Stimulated activated effector memory CD8-positive, alpha-beta T cell treated with anti-CD3 and anti-CD28 coated beads, Interleukin-12 subunit alpha, Interleukin-12 subunit beta, amount 100 ng/mL, for 72 hours (primary cell): ENCODE measurements around the gene SPATA3.

Source experiments
- ATAC-seq: fragments of 150-1000 bp; cut with Tn5 transposase; 2 replicates; pipeline ENCODE4 v1.10.0; 2021
- DNase-seq, 2 donors: peaks; one replicate each; pipeline ENCODE4 v3.0.0; 2021 to 2022; ENCODE audit warnings: low spot score in 2 of 2
- H3K27ac Mint-ChIP-seq: one replicate; pipeline ENCODE4 v1.8.0; 2022; ENCODE audit warnings: mild to moderate bottlenecking, mixed read lengths
- H3K36me3 Mint-ChIP-seq: one replicate; pipeline ENCODE4 v1.8.0; 2022; ENCODE audit warnings: mild to moderate bottlenecking, mixed read lengths
- H3K4me1 Mint-ChIP-seq: one replicate; pipeline ENCODE4 v1.8.0; 2022; ENCODE audit warnings: mixed read lengths
- H3K4me3 Mint-ChIP-seq: one replicate; pipeline ENCODE4 v1.8.0; 2022; ENCODE audit warnings: mild to moderate bottlenecking, mixed read lengths
- H3K9me3 Mint-ChIP-seq: one replicate; pipeline ENCODE4 v1.8.0; 2022; ENCODE audit warnings: mixed read lengths

Gene SPATA3

DNA sequence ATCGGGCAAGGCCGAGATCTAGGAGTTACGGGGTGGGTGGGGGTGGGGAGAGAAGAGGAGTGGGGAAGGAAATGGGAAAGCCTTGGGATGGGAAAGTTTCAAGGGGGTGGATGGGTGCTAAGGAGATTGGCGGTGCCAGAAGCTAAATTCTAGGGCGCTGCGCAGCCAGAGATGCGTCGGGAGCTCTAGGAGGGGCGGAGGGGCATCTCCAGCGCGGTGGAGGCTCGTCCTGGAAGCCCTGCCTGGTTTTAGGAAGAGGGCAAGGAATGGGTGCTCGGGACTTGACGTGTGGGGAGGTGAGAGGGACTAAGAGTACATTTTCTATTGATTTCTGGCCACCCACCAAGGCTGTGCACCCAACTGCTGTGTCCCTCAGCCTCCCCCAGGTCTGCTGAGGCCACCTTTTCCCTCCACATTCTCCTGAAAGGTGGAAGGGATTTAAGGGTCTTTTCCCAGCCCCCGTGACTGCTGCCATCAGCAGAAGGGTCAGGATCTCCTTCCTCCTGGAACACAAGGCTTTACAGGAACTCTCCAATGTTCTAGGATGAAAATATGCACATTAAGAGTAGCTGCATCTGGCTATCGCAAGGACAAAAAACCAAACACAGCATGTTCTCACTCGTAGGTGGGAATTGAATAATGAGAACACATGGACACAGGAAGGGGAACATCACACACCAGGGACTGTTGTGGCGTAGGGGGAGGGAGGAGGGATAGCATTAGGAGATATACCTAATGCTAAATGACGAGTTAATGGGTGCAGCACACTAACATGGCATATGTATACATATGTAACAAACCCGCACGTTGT, 42.8 kb downstream of the SPATA3 start:
- DNase-seq (no peak), ATAC-seq (no peak)
- Mint-ChIP-seq H3K4me1 (peaks cover 9% of the 10 kb centered on the region), H3K9me3 (no peaks in the 10 kb centered on the region), H3K27ac (no peak overlapping the region), H3K36me3 (no peaks in the 10 kb centered on the region), H3K4me3 (peak overlapping the region; percentile 57)

DNA sequence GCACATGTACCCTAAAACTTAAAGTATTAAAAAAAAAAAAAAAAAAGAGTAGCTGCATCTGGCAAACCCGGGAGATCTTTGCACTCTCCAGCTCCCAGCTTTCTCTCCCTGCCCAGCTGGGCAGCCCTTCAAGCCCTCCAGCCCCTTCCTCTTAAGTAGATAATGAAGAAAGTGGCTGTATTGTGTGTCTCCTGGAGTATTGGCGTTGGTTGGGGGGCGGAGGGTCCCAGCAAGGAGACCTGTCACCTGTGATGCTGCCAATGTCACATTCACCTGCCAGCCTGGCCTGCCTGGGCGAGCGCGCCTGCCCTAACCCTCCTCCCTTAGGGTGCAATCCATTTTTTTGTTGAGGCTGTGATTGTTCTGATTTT, 43.4 kb downstream of the SPATA3 start:
- H3K36me3 Mint-ChIP-seq = no peaks in the 10 kb centered on the region
- no peak for ATAC-seq
- no peak overlapping the region for H3K4me3 Mint-ChIP-seq

DNA sequence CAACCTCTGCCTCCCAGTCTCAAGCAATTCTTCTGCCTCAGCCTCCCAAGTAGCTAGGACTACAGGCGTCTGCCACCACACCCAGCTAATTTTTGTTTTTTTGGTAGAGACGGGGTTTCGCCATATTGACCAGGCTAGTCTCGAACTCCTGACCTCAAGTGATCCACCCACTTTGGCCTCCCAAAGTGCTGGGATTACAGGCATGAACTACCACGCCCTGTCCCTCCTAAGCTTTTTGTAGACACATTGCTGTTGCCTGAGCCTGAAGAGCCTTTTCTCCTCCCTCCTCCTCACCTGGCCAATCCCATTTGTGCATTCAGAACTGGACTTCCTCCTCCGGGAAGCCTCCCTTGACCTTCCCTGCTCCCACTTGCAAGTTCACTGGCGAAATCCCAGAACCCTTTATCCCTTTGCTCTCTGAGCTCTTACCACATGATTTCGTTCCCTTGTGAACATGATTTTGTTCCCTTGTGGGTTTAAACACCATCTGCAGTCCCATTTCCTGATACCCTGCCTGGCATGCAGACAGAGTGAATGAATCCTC, 44.0 kb downstream of the SPATA3 start:
- Mint-ChIP-seq H3K36me3 (no peaks in the 10 kb centered on the region), H3K4me3 (no peak overlapping the region), H3K27ac (no peak overlapping the region), H3K9me3 (no peaks in the 10 kb centered on the region), H3K4me1 (peaks cover 9% of the 10 kb centered on the region)
- DNase-seq (no peak), ATAC-seq (no peak)

More for the DNA sequence above, 43.4 kb downstream of the SPATA3 start:
- H3K4me1 Mint-ChIP-seq = peaks cover 9% of the 10 kb centered on the region
- no peak overlapping the region for H3K27ac Mint-ChIP-seq
- DNase-seq = no peak
- no peaks in the 10 kb centered on the region for H3K9me3 Mint-ChIP-seq

DNA sequence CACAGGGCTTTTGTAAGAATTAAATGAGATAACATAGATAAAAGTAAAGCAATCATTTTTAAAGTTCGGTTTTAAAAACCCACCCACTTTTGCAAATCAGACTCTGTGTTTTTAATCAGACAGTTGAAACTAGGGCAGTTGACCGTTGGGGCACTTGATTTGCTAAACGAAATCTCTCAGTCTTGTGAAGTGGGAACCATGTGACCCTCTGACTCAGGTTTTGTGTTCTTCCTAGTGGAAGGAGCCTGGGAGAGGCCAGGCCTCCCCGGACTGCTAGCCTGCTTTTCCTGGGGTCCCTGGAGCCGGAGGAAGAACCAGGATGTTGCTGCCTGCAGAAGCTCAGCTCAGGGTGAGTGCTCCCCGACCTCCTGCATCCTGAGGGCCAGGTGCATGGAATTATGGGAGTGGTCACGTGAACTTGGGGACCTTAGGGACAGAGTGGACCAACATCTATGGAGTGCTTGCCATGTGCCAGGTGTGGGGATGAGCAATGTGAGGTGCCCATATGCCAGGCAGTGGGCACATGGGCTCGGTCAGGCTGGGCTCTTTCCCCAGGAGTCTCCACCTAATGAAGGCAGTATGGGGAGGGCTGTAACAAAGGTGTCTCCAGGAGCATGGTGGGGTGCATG, 45.3 kb downstream of the SPATA3 start:
- Mint-ChIP-seq H3K27ac (no peak overlapping the region), H3K4me3 (no peak overlapping the region), H3K36me3 (no peaks in the 10 kb centered on the region), H3K9me3 (no peaks in the 10 kb centered on the region), H3K4me1 (peaks cover 9% of the 10 kb centered on the region)
- DNase-seq = no peak
- no peak for ATAC-seq

DNA sequence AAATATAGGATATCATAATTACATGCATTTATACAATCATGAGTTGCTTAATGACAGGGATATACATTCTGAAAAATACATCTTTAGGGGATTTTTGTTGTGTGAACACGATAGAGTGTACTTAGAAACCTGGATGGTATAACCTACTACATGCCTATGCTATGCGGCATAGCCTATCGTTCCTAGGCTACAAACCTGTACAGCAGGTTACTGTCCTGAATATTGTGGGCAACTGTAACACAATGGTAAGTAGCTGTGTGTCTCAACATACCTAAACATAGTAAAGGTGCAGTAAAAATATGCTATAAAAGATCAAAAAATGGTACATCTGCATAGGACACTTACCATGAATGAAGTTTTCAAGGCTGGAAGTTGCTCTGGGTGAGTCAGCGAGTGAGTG, 47.9 kb downstream of the SPATA3 start:
- no peak overlapping the region for H3K4me3 Mint-ChIP-seq
- no peak for DNase-seq
- peaks cover under 1% of the 10 kb centered on the region for H3K4me1 Mint-ChIP-seq
- ATAC-seq = no peak
- H3K36me3 Mint-ChIP-seq = no peaks in the 10 kb centered on the region
- no peaks in the 10 kb centered on the region for H3K9me3 Mint-ChIP-seq
- H3K27ac Mint-ChIP-seq = no peak overlapping the region

DNA sequence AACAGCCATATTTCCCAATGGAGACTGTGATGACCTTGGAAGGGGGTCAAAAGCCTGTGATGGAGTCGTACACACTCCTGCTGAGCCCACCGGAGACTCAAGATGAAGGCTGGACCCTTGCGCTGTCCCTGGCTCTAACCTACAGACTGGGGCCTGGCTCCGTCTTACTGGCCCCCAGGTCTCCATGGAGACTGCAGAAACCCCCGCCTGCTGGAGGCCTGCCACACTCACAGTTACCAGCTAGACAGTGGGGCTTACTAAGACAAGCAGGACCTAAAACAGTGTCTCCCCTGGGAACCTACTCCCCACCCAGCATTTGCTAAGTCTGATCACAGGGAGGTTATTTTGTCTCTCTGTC, 51.0 kb downstream of the SPATA3 start:
- H3K4me1 Mint-ChIP-seq = no peaks in the 10 kb centered on the region
- no peak overlapping the region for H3K27ac Mint-ChIP-seq
- H3K36me3 Mint-ChIP-seq = no peaks in the 10 kb centered on the region
- ATAC-seq (no peak), DNase-seq (no peak)
- H3K4me3 Mint-ChIP-seq = no peak overlapping the region
- no peaks in the 10 kb centered on the region for H3K9me3 Mint-ChIP-seq

DNA sequence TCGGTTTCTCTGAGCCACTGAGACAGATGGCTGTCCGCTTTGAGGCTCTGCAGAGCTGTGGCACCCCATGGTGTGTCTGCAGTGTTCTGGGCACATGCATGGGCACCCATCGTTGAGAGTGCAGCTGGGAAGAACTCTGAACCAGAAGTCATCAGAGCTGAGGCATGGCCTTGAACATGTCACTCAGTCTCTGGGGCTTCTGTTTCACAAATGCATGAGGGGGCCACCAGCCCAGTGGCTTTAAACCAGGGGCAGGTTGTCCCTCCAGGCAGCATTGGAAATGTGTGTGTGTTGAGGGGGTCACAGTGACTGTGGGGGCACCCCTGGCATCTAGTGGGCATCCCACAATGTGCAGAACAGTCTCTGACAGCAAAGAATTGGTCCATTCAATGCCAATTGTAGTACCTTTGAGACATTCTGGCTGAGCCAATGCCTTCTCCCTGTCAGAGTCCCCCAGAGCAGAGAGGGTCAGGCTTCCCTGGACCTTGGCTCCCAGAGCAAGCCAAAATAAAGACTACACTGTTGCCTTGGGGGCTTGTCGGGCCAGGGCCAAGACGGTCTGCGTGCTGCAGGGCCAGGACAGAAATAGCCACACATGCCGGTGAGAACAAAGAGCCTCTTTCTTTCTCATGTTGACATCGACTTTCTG, 51.5 kb downstream of the SPATA3 start:
- Mint-ChIP-seq H3K4me1 (peaks cover 3% of the 10 kb centered on the region), H3K9me3 (no peaks in the 10 kb centered on the region), H3K27ac (no peak overlapping the region), H3K4me3 (no peak overlapping the region), H3K36me3 (no peaks in the 10 kb centered on the region)
- no peak for DNase-seq
- no peak for ATAC-seq

DNA sequence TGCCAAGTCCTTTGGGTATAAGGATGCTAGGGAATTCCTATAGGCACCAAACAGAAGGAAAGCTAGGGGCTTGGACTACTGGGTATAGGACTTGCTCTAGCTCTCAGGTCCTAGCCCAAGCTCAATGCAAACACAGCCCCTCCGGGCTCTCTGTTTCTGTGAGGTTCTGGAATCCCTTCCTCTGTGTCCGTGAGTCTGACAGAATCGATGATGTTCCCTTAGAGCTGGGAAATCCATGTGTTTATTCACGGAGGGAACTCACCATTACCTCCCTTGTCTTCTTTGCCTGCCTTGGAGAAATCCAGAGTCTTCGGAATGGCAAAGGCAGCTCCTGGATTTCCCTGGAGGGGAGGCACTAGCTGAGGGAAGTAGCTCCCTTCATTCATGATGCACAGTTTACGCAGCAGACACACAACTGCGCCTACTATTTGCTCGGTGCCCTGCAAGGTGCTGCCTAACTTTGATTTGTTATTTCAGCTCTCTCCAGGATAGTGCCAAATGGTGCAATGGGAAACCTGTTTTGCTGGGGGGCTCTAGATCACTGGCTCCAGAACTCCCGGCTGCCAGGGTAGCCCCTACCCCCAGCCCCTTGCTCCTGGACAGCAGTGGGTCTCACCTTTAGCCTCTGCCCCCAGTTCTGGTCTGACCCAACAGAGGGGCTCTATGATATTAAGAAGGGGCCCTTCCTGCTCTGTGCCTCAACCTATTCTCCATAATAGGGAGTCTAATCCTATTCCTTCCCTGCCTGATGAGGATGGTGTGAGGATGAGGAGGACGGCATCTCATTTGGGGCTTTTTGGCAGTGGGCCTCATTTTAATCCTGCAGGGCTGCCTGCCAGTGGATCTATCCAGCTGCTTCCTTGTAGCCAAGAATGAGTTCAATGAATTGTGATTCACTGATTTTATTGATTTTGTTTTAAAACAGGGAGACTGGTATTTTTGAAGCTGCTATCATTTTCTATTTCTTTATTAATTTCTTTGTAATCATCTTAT, 52.3 kb downstream of the SPATA3 start:
- Mint-ChIP-seq H3K27ac (no peak overlapping the region), H3K9me3 (no peaks in the 10 kb centered on the region), H3K36me3 (no peaks in the 10 kb centered on the region), H3K4me1 (peaks cover 12% of the 10 kb centered on the region), H3K4me3 (no peak overlapping the region)
- no peak for ATAC-seq
- no peak for DNase-seq

DNA sequence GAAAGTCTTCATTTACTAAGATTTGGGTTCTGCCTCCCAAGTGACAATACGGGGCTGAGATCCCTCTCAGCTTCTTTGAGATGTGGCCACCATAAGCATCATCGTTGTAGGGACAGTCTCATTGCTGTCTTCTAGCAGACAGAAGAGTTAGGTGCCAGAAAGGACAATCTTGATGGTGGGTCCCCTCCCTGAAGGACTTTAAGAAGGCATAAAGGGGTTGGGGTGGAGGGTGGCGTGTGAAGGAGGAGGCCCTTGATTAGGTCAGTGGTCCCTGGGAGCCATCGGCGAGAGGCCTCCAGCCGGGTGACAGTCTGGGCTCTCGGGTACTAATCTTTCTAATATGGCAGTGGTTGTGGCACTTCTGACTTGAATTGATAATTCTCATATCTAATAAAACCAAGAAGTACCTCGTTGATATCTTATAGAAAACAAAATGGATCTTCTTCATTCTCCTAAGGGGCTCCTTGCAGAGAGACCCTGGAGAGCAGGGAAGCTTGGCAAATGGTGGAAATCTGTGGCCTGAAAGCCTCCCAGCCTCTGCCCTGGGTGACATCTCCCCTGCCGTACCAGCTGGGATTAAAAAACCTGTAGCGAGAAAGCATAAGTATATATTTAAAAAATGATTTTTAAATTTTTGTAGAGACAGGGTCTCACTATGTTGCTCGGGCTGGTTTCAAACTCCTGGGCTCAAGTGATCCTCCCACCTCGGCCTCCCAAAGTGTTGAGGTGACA, 53.5 kb downstream of the SPATA3 start:
- no peak for DNase-seq
- H3K4me3 Mint-ChIP-seq = no peak overlapping the region
- no peak overlapping the region for H3K27ac Mint-ChIP-seq
- no peaks in the 10 kb centered on the region for H3K9me3 Mint-ChIP-seq
- no peak for ATAC-seq
- H3K36me3 Mint-ChIP-seq = no peaks in the 10 kb centered on the region
- peaks cover 24% of the 10 kb centered on the region for H3K4me1 Mint-ChIP-seq

DNA sequence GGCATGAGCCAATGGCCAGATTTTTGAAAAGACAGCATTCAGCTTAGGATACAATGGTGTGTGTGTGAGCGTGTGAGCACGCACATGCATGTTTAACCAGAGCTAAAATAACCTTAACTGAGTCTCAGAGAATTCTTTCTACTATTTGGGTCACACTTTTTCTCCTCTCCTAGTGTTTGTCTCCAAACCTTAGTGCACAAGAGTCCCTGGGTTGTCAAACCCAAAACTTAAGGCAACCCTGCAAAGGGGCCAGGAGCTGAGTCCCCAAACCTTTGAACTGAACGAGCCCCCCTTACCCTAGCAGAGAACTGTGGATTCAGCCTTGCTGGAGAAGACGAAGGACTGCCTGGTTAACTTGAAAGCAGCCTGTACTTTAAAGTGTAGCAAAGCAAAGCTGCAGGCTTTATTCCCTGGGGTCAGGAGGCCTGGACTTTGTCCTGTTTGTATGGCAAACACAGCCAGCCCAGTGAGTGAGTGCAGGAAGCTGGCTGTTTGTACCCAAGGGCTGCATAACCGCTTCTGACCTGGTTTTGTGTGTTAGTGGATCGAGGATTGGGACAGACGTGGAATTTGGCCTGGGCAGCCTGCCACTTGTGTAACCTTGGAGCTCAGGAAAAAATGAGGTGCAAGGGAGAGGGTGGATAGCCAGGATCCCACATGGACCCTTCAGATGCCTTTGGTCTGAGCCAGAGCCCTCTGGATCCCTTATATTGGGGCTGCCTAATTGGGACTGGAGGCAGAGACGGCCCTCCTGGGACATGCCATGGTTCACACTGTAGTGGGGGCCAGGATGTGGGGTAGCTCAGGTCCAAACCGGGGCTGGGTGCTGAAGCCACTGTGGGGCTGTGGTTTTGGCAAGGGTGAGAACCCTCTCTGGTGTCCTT, 54.3 kb downstream of the SPATA3 start:
- no peak overlapping the region for H3K4me3 Mint-ChIP-seq
- no peak for ATAC-seq

DNA sequence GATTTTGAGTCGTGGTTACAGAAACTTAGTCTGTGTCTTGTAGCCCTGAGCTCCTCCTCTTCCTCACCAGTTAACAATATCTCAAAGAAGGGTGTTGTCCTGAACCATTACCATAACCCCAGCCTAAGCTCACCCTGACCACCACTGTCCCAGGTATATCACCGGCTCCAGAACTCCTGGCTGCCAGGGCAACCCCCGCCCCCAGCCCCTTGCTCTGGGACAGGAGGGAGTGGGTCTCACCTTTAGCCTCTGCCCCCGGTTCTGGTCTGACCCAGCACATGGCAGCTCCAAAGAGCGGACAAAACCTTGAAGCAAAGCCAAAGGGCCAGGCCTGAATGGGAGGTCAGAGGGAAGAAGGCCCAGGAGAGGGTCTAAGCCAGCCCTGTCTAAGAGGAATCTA, 55.2 kb downstream of the SPATA3 start:
- no peak for ATAC-seq
- Mint-ChIP-seq H3K27ac (no peak overlapping the region), H3K4me1 (peaks cover 24% of the 10 kb centered on the region), H3K9me3 (no peaks in the 10 kb centered on the region), H3K36me3 (no peaks in the 10 kb centered on the region), H3K4me3 (no peak overlapping the region)
- no peak for DNase-seq

More for the DNA sequence above, 54.3 kb downstream of the SPATA3 start:
- H3K9me3 Mint-ChIP-seq = no peaks in the 10 kb centered on the region
- peaks cover 24% of the 10 kb centered on the region for H3K4me1 Mint-ChIP-seq
- DNase-seq = no peak
- no peaks in the 10 kb centered on the region for H3K36me3 Mint-ChIP-seq
- no peak overlapping the region for H3K27ac Mint-ChIP-seq

DNA sequence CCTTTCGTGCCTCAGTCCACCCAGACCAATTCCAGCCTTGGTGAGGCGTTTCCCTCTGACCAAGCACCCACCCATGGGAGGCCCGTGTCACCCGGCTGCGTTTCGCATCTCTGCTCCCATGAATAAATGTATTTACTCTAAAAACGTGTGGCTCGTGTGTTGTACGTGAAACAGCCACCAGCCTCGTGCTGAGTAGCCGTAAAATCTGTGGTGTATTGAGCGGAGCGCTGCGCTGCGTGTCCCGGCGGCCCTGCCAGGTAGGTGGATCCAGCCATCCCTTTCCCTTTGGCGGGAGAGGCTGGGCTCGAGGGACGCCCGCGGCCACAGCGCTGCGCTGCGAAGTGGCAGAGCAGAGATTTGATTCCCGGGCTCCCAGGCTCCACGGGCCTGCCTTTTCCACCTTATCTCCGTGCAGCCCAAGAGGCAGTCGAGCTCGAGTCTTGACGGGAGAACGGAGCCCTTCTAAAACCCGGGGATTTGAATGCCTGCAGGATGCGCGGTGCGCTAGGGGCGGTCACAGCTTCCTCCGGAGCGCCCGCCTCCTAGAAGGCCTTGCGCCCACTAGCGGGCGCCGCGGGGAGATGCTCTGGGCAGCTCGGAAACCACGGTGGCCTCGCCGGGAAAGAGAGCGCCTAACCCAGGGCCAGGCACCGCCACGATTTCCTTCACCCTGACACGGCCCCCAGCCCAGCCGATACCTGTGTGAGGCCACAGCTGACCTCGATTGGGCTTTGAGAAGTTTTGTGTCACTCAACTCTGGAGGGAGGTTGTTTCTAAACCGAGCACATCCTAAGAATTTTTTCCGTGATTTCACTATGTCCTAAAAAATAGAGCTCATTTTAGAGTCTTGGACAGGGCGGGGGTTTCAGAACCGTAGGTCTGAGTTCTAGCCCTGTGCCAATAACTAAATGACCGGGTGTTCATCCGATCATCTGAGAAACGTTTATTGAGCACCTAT, 56.9 kb downstream of the SPATA3 start:
- H3K4me3 Mint-ChIP-seq = peak overlapping the region; percentile 84
- peak; percentile 76 to 89 for DNase-seq
- H3K9me3 Mint-ChIP-seq = no peaks in the 10 kb centered on the region
- peak overlapping the region; percentile 53 for H3K27ac Mint-ChIP-seq
- peaks cover 6% of the 10 kb centered on the region for H3K36me3 Mint-ChIP-seq
- ATAC-seq = peak; percentile 77
- peaks cover 27% of the 10 kb centered on the region for H3K4me1 Mint-ChIP-seq

DNA sequence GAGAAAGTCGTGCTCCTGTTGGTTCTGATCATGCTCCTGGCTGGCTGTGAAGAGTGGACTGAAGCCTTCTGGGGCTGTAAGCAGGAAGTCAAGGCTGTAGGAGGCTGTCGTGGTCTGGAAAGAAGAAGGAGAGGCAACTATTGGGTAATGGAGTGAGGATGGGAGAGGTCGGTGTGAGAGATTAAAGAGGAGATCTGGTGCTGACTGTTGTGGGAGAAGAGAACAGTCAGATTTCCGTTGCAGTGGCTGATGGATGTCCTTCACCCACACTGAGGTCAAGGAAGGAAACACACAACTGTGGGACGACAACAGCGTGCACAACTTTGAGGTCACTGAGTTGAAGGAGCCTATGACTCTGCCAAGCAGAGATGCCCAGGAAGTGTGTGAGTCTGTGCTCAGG, 57.9 kb downstream of the SPATA3 start:
- ATAC-seq (peak; percentile 2), DNase-seq (no peak)
- H3K4me3 Mint-ChIP-seq = peak overlapping the region; percentile 84
- peak overlapping the region; percentile 53 for H3K27ac Mint-ChIP-seq
- H3K9me3 Mint-ChIP-seq = no peaks in the 10 kb centered on the region
- H3K4me1 Mint-ChIP-seq = peaks cover 38% of the 10 kb centered on the region
- H3K36me3 Mint-ChIP-seq = peaks cover 6% of the 10 kb centered on the region
